Anterior cingulate cortex (tissue), 58 donors: Measurements from ENCODE around the gene IFT22.
"Not testable (repeated sequence)": the region's sequence is repeated elsewhere in the genome, so short reads cannot be mapped to it uniquely, and the experiment has no call there.

Experiments used
- DNase-seq, 58 donors: peaks; one replicate each; lab custom pipeline; 2025; lab: John Stamatoyannopoulos, UW

IFT22 gene

GRCh38 chr7:101319401-101319800 lies 2.2 kb downstream of the IFT22 start:
- no peak for DNase-seq

DNA sequence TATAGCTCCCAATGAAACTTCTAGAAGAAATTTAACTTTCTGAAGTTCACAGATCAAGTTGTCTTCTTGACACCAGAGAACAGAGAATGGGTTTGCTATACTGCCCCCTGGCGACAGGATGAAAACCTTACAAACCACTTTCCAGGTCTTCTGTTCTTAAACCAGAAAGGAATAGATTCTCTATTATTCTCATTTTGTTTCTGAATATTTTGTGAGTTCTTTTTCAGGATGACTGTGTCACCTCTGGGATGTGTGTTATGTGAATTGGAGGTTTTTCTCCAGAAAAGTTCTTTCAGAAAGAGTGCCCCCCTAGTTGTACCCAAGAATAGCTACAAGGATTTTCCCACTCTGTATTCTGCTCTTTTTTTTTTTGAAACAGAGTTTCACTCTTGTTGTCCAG lies 6.3 kb downstream of the IFT22 start:
- DNase-seq, result peak in 11 of 58 donors; percentile 0 to 49 (median 4)

DNA sequence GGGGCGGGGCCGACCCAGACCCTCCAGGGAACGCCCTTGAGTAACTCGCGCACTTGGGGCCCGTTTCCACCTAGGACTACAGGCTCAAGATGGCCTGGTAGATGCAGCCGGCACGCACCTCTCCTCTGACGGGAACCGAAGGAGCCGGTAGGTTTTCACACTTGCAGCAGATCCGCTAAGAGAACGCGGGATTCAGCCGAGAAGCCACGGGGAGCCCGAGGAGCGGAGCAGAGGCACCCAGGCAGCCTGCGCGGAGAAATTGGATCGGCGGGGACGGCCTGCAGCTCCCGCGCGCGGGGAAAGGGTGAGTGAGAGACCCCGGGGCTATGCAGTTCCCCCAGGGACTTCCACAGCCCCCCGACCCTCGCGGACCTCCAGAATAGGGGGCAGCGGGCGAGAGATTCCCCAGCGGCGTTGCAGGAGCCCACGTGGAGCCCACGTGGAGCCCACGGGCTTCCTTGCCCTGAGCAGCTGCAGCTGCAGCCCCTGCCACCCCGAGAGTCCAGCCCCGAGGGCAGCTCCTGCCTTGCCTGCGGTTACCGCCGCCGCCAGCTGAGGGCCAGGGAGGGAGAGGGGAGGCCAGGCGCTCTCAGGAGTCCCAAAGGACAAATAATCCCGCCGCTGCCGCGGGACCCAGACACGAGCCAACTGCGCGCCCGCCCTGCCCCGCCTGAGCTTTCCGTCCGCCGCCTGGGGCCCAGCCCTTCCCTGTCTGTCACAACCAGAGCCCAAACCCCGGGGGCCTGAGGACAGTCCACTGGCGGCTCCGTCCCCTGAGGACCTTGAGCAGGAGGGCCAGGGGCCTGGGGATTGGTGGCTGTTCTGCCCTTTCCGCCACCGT lies 13.1 kb downstream of the IFT22 start:
- DNase-seq, result peak in 4 of 58 donors; percentile 1 to 6 (median 4)

GRCh38 chr7:101306307-101306706 lies 15.3 kb downstream of the IFT22 start:
- no peak for DNase-seq

DNA sequence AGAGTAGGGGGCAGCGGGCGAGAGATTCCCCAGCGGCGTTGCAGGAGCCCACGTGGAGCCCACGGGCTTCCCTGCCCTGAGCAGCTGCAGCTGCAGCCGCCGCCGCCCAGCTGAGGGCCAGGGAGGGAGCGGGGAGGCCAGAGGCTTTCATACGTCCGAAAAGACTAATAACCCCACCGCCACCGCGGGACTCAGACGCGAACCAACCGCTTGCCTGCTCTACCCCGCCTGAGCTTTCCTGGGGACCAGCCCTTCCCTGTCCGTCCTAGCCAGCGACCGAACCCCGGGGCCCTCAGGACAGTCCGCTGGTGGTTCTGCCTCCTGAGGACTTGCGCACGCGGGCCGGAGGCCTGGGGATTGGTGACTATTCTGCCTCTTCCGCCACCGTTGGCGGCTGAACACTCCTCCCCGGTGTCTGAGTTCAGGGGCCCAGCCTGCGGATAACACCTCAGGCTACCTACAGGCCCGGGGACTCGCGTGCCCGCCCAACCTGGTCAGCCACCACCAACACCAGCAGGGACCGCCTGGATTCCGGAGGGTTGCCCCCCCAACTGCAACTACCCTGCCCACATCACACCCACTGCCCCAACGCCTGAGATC lies 18.4 kb downstream of the IFT22 start:
- no peak for DNase-seq

DNA sequence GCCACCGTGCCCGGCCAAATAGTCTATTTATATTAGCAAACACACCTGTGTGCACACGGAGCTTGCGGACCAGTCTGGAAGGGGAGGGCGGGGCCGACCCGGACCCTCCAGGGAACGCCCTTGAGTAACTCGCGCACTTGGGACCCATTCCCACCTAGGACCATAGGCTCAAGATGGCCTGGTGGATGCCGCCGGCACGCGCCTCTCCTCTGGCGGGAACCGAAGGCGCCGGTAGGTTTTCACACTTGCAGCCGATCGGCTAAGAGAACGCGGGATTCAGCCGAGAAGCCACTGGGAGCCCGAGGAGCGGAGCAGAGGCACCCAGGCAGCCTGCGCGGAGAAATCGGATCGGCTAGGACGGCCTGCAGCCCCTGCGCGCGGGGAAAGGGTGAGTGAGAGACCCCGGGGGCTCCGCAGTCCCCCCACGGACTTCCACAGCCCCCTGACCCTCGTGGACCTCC lies 18.9 kb downstream of the IFT22 start:
- no peak for DNase-seq

GRCh38 chr7:101300465-101301376 lies 20.9 kb downstream of the IFT22 start:
- no peak for DNase-seq

DNA sequence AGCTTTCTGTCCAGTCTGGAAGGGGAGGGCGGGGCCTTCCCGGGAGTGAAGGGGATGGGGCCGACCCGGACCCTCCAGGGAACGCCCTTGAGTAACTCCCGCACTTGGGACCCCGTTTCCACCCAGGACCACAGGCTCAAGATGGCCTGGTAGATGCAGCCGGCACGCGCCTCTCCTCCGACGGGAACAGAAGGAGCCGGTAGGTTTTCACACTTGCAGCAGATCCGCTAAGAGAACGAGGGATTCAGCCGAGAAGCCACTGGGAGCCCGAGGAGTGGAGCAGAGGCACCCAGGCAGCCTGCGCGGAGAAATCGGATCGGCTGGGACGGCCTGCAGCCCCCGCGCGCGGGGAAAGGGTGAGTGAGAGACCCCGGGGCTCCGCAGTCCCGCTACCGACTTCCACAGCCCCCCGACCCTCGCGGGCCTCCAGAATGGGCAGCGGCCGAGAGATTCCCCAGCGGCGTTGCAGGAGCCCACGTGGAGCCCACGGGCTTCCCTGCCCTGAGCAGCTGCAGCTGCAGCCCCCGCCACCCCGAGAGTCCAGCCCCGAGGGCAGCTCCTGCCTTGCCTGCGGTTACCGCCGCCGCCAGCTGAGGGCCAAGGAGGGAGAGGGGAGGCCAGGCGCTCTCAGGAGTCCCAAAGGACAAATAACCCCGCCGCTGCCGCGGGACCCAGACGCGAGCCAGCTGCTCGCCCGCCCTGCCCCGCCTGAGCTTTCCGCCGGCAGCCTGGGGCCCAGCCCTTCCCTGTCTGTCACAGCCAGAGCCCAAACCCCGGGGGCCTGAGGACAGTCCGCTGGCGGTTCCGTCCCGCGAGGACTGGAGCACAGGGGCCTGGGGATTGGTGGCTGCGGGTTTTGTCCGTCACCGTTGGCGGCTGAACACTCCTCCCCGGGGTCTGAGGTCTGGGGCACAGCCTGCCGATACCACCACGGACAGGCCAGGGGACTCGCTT lies 21.8 kb downstream of the IFT22 start:
- no peak for DNase-seq

DNA sequence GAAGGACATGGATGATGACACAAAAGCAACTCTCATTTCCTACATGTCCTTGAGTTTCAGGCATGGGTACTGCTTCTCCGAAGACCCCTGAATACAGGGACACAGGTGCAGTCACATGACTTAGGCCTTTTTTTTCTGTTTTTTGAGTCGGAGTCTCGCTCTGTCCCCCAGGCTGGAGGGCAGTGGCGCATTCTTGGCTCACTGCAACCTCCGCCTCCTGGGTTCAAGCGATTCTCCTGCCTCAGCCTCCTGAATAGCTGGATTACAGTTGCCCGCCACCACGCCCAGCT lies 26.8 kb downstream of the IFT22 start:
- DNase-seq, result no peak

GRCh38 chr7:101294039-101294831 lies 27.4 kb downstream of the IFT22 start:
- DNase-seq, result no peak

DNA sequence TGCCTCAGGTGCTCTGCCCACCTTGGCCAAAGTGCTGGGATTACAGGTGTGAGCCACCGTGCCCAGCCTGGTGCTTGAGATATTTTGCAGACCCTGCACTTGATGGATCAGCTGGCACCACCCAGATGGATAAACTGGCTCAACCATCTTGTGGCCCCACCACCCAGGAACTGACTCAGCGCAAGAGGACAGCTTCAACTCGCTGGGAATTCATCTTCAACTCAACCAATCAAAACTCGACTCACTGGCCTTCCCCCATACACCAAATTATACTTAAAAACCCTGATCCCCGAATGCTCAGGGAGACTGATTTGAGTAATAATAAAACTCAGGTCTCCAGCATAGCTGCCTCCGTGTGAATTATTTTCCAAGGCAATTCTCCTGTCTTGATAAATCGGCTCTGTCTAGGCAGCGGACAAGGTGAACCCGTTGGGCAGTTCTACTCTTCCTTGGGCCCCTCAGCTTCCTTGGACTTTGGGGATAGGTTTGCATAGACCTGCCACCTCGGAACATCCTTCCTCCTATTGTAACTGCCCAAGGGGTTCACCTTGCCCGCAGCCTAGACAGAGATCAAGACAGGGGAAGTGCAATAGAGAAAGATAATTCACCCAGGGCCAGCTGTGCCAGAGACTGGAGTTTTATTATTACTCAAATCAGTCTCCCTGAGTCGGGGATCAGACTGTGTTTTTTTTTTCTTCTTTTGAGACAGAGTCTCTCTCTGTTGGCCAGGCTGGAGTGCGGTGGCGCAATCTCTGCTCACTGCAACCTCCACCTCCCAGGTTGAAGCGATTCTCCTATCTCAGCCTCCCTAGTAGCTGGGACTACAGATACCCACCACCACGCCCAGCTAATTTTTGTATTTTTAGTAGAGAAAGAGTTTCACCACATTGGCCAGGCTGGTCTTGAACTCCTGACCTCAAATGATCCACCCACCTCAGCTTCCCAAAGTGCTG lies 28.3 kb downstream of the IFT22 start:
- DNase-seq, result not testable (repeated sequence)

GRCh38 chr7:101292566-101292965 lies 29.0 kb downstream of the IFT22 start:
- DNase-seq, result not testable (repeated sequence)

GRCh38 chr7:101290186-101291037 lies 31.2 kb downstream of the IFT22 start:
- peak in 53 of 58 donors; percentile 5 to 82 (median 35) for DNase-seq

DNA sequence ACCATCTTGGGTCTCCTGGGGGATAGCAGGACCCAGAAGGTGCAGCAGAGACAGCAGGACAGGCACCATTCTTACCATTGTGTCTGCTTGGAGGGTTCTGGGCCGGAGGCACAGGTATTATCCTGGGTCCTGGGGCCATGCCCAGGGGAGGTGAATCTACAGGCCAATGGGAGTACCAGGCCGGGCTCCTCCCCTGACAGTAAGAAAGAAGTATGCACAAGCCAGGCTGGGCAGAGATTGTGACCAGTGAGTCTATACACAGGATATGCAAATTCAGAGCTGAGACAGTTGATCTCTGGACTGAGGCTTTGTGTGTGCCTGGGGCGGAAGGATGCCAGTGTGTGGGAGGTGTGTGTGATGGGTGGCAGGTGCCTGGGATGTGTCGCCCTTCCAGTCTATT lies 31.9 kb downstream of the IFT22 start:
- not testable (repeated sequence) for DNase-seq

- DNase-seq, result no peak
Observed at GRCh38 chr7:101288439-101288838, 33.2 kb downstream of the IFT22 start.

DNA sequence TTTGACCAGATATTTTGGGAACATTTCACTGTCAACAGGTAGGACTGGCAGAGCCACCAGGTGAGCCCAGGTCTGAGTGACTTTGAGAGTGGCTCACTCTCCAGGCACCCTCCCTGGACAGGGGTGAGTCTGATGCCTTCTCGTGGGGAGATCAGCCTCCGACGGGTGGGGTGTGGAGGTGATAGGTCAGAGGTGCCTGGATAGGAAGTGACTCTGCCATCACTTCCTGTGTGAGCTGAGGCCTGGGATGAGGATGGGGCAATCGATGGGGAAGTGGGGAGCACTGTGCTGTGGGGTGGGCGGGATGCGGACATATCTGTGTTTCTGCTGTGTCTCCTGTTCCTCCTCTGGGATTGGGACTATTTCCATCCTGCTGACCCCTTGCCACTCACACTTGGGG lies 34.6 kb downstream of the IFT22 start:
- DNase-seq, result no peak

DNA sequence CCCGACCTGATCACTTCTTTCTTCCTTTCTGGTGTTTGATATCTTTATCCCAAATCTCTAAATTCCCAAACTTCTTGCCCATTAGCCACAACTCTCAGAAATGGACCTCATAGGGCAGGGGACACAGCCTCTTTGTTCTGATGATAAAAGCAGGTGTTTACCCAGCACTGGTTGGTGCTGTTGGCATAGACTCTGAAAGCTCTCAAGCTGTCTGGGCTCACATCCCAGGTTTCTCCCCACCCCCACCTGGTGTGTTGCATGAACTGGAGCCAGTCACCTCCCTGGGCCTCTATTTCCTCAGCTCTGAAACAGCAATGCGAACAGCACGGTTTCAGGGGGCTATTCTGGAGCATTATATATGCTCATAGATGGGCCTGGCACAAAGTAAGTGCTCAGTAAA lies 35.7 kb downstream of the IFT22 start:
- DNase-seq, result not testable (repeated sequence)
